AG04449 (cell line): ENCODE measurements around the gene TUBD1.
A peak's percentile ranks its signal among the peaks of the same experiment; 100 is the strongest.
"Not testable (repeated sequence)": the region's sequence is repeated elsewhere in the genome, so short reads cannot be mapped to it uniquely, and the experiment has no call there.

Experiments used
- CTCF ChIA-PET: fragments of 350-600 bp; formaldehyde crosslinking; extraction: SDS; loops from one replicate; lab custom pipeline; 2021; ENCODE audit warnings: antibody characterized with exemption; lab: Yijun Ruan, JAX
- POLR2A ChIA-PET: fragments of 400-600, 350-600 bp; formaldehyde crosslinking; extraction: SDS; loops from one replicate; lab custom pipeline; 2020; ENCODE audit warnings: antibody characterized with exemption, inconsistent platforms; lab: Yijun Ruan, JAX
- DNase-seq: peaks from one replicate; pipeline ENCODE4 v3.0.0-alpha.2; 2010; ENCODE audit warnings: low read depth, low spot score
- H3K4me3 ChIP-seq: 2 replicates; pipeline ENCODE4 v1.5.1; 2011; ENCODE audit warnings: low read depth, mild to moderate bottlenecking, control low read depth, low read length
- TF ChIP-seq, protein P1 (sequence below): IDR thresholded peaks from one replicate; pipeline ENCODE4 v1.5.1; 2011; ENCODE audit warnings: mild to moderate bottlenecking, moderate library complexity, low read length, control low read depth, inconsistent platforms; ENCODE audit not compliant: insufficient read depth; ENCODE audit errors: missing control alignments

Gene TUBD1, protein sequence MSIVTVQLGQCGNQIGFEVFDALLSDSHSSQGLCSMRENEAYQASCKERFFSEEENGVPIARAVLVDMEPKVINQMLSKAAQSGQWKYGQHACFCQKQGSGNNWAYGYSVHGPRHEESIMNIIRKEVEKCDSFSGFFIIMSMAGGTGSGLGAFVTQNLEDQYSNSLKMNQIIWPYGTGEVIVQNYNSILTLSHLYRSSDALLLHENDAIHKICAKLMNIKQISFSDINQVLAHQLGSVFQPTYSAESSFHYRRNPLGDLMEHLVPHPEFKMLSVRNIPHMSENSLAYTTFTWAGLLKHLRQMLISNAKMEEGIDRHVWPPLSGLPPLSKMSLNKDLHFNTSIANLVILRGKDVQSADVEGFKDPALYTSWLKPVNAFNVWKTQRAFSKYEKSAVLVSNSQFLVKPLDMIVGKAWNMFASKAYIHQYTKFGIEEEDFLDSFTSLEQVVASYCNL

DNA sequence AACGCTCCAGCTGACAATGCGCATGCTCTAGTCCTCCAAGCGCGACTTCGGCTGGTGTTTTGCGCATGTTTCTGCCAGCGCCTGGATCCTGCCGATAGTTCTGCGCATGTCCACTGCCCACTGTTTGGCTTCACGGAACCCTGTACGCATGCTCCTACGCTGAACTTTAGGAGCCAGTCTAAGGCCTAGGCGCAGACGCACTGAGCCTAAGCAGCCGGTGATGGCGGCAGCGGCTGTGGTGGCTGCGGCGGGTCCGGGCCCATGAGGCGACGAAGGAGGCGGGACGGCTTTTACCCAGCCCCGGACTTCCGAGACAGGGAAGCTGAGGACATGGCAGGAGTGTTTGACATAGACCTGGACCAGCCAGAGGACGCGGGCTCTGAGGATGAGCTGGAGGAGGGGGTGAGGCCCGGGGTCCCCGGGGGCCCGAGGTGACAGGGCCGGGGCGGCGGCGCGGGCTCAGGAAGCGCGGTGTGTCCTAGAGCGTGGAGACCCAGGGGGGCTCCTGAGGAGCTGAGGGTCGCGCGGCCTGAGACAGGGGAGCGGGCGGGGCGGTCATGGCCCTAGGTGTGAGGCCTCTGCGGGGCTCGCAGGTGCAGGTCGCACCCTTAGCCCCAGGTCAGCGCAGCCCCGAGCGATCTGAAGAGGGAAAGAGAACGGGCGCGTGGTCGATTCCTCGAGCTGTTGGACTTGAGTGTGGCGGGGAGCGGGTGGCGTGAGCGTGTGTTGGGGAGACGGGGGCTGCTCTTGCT, at the start of gene TUBD1, which contains the start of gene RPS6KB1:
Gene TUBD1 (minus strand): TSS at position 20 of the 752 bp plus-strand sequence. CDS start 1,941 bp downstream, outside the sequence.
Gene RPS6KB1 (plus strand): TSS at position 198 of the 752 bp plus-strand sequence. CDS start 64 bp downstream, at position 262.
- peak within 1 kb of the TSS; percentile 89 for H3K4me3 ChIP-seq
- TF ChIP-seq, protein P1, sequence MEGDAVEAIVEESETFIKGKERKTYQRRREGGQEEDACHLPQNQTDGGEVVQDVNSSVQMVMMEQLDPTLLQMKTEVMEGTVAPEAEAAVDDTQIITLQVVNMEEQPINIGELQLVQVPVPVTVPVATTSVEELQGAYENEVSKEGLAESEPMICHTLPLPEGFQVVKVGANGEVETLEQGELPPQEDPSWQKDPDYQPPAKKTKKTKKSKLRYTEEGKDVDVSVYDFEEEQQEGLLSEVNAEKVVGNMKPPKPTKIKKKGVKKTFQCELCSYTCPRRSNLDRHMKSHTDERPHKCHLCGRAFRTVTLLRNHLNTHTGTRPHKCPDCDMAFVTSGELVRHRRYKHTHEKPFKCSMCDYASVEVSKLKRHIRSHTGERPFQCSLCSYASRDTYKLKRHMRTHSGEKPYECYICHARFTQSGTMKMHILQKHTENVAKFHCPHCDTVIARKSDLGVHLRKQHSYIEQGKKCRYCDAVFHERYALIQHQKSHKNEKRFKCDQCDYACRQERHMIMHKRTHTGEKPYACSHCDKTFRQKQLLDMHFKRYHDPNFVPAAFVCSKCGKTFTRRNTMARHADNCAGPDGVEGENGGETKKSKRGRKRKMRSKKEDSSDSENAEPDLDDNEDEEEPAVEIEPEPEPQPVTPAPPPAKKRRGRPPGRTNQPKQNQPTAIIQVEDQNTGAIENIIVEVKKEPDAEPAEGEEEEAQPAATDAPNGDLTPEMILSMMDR = no peak
- ChIA-PET POLR2A (interaction anchor here (1.0 kb wide), 1 partner anchor 186 kb away, joined by 5 read pairs; the partner anchor contains the start of genes PTRH2 and VMP1), CTCF (interaction anchor here (0.5 to 2.4 kb wide), 5 partner anchors 21 to 507 kb away, joined by 3 to 13 read pairs (median 4); no protein-coding TSS in a partner anchor)
- peak; percentile 97 for DNase-seq

DNA sequence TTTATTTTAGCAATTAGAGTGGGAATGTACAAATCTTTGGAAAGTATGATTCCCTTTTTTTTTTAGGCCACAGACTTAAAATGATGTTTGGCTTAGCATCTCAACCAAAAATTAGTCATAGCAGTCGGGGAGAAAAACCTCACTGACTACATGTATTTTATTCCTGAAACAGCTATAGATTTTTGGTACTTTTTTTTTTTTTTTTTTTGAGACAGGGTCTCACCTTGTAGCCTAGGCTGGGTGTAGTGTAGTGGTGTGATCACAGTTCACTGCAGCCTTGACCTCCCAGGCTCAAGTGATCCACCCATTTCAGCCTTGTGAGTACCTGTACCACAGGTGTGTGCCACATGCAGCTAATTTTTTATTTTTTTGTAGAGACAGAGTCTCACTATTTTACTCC, 48.4 kb upstream of the TUBD1 start:
- DNase-seq = no peak
- TF ChIP-seq, protein P1 = no peak
- no peak overlapping the region for H3K4me3 ChIP-seq
- ChIA-PET CTCF (no interaction called here), POLR2A (no interaction called here)

DNA sequence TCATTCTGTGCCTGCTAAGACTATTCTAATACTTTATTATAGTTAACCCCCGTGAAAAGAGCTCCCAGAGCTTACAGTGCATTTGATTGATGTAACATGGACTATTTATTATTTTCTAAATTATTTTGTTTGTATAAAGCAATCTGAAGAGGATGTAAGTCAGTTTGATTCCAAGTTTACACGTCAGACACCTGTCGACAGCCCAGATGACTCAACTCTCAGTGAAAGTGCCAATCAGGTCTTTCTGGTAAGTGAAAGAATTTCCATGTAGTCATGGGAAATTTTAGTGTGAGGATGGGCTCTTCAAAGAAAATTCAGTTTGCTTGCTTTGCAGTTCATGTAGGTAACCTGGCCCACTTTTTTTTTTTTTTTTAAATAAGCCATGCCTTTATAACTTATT, 48.0 kb upstream of the TUBD1 start:
- H3K4me3 ChIP-seq, POLR2A ChIA-PET, DNase-seq: not testable (repeated sequence)
- CTCF ChIA-PET = interaction anchor here (2.9 kb wide), 1 partner anchor 27 kb away, joined by 12 read pairs; no protein-coding TSS in a partner anchor

DNA sequence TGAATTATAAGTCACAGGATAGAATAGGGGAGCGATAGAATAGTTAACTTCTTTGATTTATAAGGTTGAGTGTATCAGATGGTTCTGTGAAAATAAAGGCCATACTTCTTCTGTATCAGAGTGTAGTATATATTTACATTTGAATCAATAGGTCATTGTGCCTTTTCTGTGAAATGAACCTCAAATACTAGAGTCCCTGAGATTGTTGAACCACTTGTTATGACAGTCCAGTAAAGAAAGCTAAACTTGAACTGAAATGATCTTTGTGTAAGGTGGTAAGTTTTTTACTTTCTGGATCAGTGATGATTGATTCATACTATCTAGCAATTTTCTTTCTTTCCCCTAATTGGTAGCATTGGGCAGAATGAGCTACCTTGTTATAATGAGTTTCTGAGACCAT, 40.6 kb upstream of the TUBD1 start:
- H3K4me3 ChIP-seq, POLR2A ChIA-PET, DNase-seq: not testable (repeated sequence)
- CTCF ChIA-PET = interaction anchor here (1.7 kb wide), 1 partner anchor 19 kb away, joined by 9 read pairs; no protein-coding TSS in a partner anchor

DNA sequence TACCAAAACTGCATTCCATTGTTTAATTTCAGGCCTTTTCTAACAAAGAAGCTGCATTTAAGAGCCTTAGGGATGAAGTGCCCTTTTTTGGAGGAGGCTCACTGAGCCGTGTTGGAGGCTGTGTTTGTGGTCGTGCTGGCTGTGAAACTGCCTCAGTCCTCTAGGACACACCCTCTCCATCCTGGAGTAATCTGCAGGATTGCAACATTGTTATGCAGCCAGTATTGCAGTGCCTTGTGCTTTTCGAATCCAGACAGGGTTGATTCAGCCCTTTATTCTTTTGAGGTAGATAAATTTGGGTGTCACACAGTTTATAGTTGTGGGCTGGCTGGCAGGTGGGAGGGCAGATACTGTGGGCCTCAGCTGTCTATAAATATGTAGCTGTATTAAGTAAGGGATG, 38.0 kb upstream of the TUBD1 start:
- CTCF ChIA-PET = interaction anchor here (1.8 kb wide), 1 partner anchor 17 kb away, joined by 7 read pairs; no protein-coding TSS in a partner anchor
- H3K4me3 ChIP-seq, DNase-seq, POLR2A ChIA-PET: not testable (repeated sequence)

DNA sequence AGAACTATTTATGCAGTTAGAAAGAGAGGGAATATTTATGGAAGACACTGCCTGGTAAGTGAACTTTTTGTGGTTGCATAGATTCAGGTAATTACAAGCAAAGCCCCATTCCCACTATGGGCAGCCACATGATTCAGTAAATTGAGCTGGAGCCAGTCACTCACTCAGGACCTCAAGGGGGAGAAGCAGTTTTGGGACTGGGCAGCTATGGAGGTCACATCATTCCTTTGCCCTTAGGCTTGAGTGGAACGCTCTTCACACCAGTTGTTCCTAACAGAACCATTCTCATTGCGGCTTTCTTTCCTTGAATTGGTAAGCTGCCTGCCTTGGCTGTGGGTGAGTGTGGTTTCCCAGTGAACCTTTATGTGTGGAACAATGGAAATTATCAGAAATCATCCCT, 37.4 kb upstream of the TUBD1 start:
- CTCF ChIA-PET = interaction anchor here (1.8 kb wide), 1 partner anchor 16 kb away, joined by 7 read pairs; no protein-coding TSS in a partner anchor
- DNase-seq, POLR2A ChIA-PET, H3K4me3 ChIP-seq: not testable (repeated sequence)

DNA sequence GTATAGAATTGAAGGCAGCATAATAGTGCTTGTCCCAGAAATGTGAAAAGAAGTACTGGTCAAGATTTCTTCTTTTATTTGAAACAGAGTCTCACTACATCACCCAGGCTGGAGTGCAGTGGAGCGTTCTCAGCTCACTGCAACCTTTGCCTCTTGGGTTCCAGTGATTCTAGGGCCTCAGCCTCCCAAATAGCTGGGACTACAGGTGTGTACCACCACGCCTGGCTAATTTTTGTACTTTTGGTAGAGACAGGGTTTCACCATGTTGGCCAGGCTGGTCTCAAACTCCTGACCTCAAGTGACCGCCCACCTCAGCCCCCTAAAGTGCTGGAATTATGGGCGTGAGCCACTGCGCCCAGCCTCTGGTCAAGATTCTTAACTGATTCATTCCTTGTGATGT, 27.9 kb upstream of the TUBD1 start:
- CTCF ChIA-PET = interaction anchor here (0.8 to 5.8 kb wide), 3 partner anchors 9 to 116 kb away, joined by 3 to 36 read pairs (median 4); no protein-coding TSS in a partner anchor
- DNase-seq, H3K4me3 ChIP-seq, POLR2A ChIA-PET: not testable (repeated sequence)

DNA sequence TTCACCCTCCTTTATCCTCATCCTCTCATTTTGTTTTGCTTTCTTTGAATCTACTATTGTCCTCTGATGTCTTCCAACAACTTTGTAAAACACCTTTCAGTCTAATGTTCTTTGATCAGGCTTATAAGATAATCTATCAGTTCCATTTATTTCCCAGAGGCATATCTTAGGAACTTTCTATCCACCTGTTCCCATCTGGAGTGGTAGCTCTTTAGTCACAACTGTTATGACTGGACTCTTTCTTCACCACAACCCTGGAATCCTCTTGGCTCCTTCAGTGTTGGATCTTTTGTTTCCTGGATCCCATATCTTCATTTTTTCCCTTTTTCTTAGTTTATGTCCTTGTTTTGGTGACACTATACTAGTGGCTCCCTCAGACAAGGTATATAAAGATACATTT, 23.7 kb upstream of the TUBD1 start:
- ChIA-PET POLR2A (no interaction called here), CTCF (interaction anchor here (5.8 kb wide), 1 partner anchor 120 kb away, joined by 36 read pairs; no protein-coding TSS in a partner anchor)

More for the DNA sequence above, 23.7 kb upstream of the TUBD1 start:
- TF ChIP-seq, protein P1 = no peak
- no peak overlapping the region for H3K4me3 ChIP-seq
- no peak for DNase-seq
